ENCODE results near the gene SLIT3.

The SLIT3 gene

DNA sequence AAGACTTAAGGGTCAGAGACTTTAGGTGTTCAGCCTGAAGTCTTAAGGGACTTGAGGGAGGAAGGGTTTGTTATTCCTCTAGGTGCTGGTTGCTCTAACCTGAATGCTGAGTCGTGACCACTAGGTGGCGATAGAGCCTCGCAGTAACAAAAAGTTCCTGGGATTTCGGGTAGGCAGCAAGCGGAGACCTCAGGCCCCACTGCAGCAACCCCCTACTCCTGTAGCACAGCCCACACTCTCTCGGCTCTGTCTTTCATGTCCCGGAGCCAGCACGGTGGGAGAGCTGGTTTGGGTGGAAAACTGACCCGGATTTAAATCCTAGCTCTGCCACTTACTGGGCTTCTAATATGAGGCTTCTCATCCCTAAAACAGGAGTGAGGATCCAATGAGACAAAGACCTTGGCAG, 621.4 kb downstream of the SLIT3 start:
- peak; percentile 48 for DNase-seq

DNA sequence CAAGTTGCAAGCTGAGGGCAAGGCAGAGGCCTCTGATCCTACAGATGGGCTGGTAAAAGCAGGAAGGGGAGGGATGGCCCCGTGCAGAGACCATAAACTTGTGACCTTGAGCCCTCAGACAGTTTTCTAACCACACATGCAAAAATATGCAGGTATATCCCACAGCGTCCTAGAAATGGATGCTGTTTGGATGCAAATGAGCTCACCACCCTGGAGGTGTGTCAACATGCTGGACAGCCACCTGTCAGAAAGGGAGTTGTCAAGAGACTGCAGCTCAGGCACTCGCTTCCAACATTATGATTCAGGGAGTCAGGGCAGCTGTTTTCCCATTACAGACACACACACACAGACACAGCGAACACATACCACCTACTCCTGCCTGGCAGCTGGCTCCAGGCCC, 624.4 kb downstream of the SLIT3 start:
- no peak for DNase-seq

DNA sequence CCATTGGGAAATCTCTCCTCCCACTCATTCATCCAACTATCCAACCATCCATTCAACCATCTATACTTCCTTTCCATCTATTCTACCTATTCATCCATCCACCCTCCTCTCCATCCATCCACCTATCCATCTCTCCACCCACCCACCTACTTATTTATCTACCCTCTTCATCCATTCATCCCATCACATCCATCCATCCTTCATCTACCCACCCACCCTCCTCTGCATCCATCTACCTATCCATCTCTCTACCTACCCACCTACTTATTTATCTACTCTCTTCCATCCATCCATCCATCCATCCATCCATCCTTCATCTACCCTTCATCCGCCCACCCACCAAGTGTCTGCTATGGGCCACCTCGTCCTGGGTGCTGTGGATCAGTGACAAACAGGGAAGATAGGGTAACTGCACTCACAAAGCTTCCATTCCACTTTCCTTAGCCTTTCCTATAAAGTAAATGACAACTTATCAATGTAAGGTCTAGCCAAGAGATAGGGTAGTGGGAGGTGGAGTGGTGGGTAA, 625.0 kb downstream of the SLIT3 start:
- DNase-seq: no peak

DNA sequence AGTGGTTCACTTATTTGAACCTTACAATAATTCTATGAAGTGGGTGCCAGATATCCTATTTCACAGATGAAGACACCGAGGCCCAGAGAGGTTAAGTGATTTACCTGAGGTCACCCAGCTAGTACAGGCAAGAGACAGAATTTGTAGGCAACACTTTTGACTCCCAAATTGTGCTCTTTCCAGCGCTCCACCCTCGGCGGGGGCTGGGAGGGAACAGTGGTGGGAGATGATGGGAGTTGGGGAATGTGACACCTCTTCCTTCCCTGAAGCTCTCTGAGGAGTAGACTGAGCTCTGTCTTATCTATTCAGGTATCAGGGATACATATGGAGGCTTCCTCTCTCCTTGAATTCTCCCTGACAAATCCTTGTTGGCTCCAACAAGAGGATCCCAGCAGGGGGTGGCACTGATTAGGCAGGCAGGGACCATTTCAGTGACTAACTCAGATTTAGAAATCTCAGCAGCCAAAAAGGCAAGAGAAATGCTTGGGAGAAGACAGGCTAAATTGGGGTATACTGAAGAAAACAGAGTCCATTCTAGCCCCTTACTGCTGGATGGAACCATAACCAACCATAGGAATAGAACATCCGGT, 626.0 kb downstream of the SLIT3 start:
- DNase-seq: no peak

- DNase-seq: no peak
Observed at GRCh38 chr5:168672888-168673287, 628.1 kb downstream of the SLIT3 start.

DNA sequence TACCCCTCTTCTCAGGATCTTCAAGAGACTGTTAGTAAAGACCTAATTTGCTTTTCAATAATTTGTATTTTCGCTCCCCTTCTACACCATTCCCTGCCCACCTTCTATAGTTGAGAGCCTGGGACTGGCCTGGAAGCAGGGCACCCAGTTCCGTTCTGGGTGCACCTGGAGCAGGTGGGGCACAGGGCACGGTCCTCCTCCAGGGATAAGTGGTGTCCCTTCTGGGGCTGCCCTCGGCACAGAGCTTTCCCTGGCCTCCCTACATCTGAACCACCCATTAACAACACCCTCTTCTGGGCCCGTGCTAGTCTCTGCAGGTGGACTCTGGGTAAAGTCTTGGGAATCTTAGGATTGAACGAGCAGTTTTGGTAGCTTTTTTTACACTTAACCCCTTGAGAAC, 628.9 kb downstream of the SLIT3 start:
- DNase-seq: no peak

GRCh38 chr5:168670881-168671575, 629.9 kb downstream of the SLIT3 start:
- DNase-seq: no peak

GRCh38 chr5:168669668-168670378, 631.1 kb downstream of the SLIT3 start:
- DNase-seq: no peak

GRCh38 chr5:168669156-168669555, 631.8 kb downstream of the SLIT3 start:
- DNase-seq: no peak

DNA sequence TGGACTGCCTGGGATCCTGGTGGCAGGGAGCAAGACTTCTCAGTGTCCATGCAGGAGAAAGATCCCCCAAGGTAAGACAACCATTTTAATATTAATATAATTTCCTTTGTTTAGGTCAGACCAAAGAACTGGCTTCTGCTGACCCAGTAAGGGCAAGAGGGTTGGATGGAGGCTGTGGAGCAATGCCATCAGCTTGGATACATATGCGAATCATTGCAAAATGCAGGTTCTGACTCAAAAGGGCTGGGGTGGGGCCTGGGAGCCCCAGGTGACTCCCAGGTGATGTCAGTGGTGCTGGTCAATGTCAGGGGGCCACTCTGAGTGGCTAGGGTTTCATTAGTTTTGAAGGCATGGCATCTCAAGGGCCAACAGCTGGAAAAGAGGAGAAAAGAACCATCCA, 632.9 kb downstream of the SLIT3 start:
- no peak for DNase-seq

DNA sequence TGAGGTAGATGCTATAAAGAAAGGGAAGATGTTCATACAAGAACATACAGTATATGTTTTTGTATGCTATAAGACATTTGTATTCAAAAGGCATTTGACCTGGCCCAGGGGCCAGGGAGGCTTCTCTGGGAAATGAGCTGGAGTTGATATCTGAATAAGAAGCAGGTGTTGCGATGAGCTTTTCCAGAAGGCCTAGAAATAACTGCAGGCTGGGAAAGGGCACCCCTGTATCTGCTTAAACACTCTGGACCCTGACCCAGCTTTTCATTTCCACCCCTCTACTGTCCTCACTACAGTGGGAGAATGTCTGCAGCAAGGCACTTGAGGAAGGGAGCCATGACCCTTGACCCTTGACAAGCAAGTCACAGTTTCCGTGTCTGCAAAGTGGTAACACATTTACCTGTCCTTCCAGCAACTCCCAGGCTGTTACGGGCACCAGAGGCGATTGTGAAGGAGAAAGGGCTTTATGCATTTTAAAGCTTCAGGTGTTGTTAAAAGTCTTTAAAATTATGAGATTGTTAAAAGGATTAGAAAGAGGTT, 633.6 kb downstream of the SLIT3 start:
- no peak for DNase-seq

- DNase-seq: no peak
Observed at GRCh38 chr5:168666356-168666755, 634.6 kb downstream of the SLIT3 start.

DNA sequence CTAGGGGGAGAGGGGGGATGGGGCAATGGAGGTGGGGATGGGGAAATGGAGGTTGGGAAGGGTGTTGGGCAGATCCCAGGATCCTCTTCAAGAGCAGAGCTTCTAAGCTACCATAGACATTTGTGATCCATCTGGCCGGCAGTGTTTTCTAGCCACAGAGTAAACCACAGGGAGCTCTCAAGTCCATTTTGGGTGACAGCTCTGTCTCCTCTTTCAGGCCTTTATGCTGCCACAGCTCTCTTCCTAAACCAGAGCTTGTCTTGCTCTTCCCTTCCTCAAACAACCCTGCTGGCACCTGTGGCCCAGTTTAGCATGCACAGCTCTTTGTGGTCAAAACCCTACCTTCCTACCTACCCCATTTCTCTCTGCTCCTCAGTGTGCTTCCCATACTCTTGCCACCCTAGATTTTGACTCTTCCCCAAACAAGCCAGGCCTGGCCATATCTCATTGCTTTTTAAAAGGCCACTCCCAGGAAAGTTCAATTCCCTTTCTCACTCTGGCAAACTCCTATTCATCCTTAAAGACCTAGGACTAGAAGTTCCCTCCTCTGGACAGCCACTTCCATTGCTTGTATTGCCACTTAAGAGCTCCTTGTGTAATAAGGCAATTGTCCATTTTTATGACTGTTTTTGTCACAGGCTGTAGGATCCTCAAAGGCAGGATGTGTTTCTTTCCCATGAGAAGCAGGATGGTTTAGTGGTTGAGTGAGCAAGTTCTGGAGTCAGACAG, 637.5 kb downstream of the SLIT3 start:
- DNase-seq: no peak

- no peak for DNase-seq
Observed at GRCh38 chr5:168661593-168662485, 639.1 kb downstream of the SLIT3 start.

GRCh38 chr5:168660691-168661090, 640.2 kb downstream of the SLIT3 start:
- no peak for DNase-seq

GRCh38 chr5:168659286-168659847, 641.6 kb downstream of the SLIT3 start:
- no peak for DNase-seq

DNA sequence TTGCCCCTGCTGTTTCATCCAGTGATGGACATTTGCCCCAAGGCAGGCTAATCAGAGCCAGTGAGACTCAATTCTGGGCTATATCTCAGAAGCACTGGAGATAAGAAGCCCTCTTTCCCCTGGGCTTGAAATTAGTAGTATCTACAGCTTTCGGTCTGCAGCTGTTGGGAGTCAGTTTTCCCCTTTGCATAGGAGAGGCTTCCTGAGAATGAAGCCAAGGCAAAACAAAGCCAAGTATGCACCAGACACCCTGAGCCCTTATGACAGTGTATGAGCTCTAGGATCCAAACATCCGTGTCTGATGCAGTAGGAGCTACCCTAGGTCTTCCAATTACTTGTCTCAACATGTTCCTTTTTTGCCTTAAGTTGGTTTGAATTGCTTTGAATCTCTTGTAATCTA, 642.5 kb downstream of the SLIT3 start:
- DNase-seq: no peak

DNA sequence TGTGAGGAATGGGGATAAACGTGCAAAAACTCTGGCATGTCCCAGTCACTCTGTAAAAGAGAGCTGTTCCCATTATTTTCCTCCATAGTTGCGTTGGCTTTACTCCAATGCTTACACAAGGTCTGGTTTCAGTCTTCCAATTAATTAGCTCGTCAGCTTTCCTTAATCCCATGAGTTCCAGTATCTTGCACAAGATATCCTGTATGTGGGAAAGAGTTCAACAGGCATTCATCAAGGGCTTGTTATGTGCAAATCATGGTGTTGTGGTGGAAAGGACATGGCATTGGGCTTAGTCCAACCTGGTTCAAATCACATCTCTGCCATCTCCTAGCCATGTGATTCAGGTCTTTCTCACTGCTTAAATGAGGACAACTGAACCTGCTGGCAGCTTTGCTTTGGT, 644.3 kb downstream of the SLIT3 start:
- DNase-seq: no peak

- DNase-seq: no peak
Observed at GRCh38 chr5:168655316-168655715, 645.6 kb downstream of the SLIT3 start.

- DNase-seq: no peak
Observed at GRCh38 chr5:168654211-168654721, 646.7 kb downstream of the SLIT3 start.

DNA sequence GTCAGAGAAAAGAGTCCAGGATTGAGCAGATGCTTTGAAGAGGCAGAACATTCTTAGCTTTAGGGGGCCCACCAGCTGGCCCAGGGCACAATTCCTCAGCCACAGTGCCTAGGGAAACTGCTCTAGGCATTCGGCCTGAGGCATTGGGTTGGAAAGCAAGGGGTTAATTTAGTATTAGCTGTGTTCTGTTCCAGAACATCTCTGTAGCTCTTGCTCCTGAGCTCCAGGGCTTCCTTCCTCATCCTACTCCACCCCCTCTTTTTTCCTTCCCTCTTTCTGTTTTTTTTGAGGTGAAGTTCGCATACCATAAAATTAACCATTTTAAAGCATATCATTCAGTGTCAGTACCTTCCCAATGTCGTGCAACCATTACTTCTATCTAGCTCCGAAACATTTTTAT, 647.3 kb downstream of the SLIT3 start:
- no peak for DNase-seq

Measured in NCI-H1694 treated with DMSO at 0.1 percent for 48 hours (cell line).